Loucy (cell line): ENCODE measurements around the gene ACOT12.

Source experiments
- H2AFZ ChIP-seq: fragments of 200-600 bp; sonication (generic); 2 replicates; pipeline ENCODE4 v1.6.0; 2016; ENCODE audit warnings: antibody characterized with exemption, mild to moderate bottlenecking, low read length, moderate library complexity
- H3F3A ChIP-seq: fragments of 200-600 bp; 2 replicates; pipeline ENCODE4 v1.6.0; 2016; ENCODE audit warnings: antibody characterized with exemption, low read depth, mild to moderate bottlenecking
- H3K27me3 ChIP-seq: fragments of 200-600 bp; sonication (generic); 2 replicates; pipeline ENCODE4 v1.6.1; 2014; ENCODE audit warnings: low read length, mild to moderate bottlenecking; ENCODE audit not compliant: insufficient read depth, poor library complexity, severe bottlenecking
- H3K36me3 ChIP-seq: fragments of 200-600 bp; sonication (generic); 2 replicates; pipeline ENCODE4 v1.6.1; 2016; ENCODE audit warnings: low read length; ENCODE audit not compliant: insufficient read depth
- H3K4me1 ChIP-seq: fragments of 200-600 bp; sonication (generic); 2 replicates; pipeline ENCODE4 v1.5.1; 2014; ENCODE audit warnings: low read length, mild to moderate bottlenecking; ENCODE audit not compliant: insufficient read depth, poor library complexity, severe bottlenecking
- H3K4me2 ChIP-seq: fragments of 200-600 bp; sonication (generic); 2 replicates; pipeline ENCODE4 v1.6.0; 2014; ENCODE audit warnings: antibody characterized with exemption, low read length, low read depth, mild to moderate bottlenecking; ENCODE audit not compliant: poor library complexity, severe bottlenecking
- H3K4me3 ChIP-seq: fragments of 200-600 bp; sonication (generic); 2 replicates; pipeline ENCODE4 v1.5.1; 2014; ENCODE audit warnings: low read length, mild to moderate bottlenecking, mixed read lengths; ENCODE audit not compliant: poor library complexity, severe bottlenecking
- H3K79me2 ChIP-seq: fragments of 200-600 bp; sonication (generic); 2 replicates; pipeline ENCODE4 v1.6.1; 2014; ENCODE audit warnings: low read length; ENCODE audit not compliant: insufficient read depth
- H3K9ac ChIP-seq: fragments of 200-600 bp; sonication (generic); 2 replicates; pipeline ENCODE4 v1.6.0; 2014; ENCODE audit warnings: mild to moderate bottlenecking, low read depth, low read length, moderate library complexity; ENCODE audit not compliant: poor library complexity, severe bottlenecking
- H3K9me2 ChIP-seq: fragments of 200-600 bp; sonication (generic); replicated peaks from 2 replicates; pipeline ENCODE4 v1.6.1; 2016; ENCODE audit warnings: low read depth, low read length, mixed read lengths
- H3K9me3 ChIP-seq: fragments of 200-600 bp; sonication (generic); 2 replicates; pipeline ENCODE4 v1.6.1; 2014; ENCODE audit warnings: mild to moderate bottlenecking, antibody characterized with exemption, low read length, low read depth; ENCODE audit not compliant: insufficient read depth
- H4K20me1 ChIP-seq: fragments of 200-600 bp; sonication (generic); 2 replicates; pipeline ENCODE4 v1.6.0; 2014; ENCODE audit warnings: antibody characterized with exemption, low read length, mild to moderate bottlenecking; ENCODE audit not compliant: insufficient read depth, poor library complexity, severe bottlenecking
- CTCF ChIP-seq: fragments of 200-600 bp; sonication (generic); conservative IDR thresholded peaks from 2 replicates; pipeline ENCODE4 v1.5.1; 2014; ENCODE audit warnings: mild to moderate bottlenecking, antibody characterized with exemption, low read length
- EZH2phosphoT487 ChIP-seq: fragments of 200-600 bp; IDR thresholded peaks from 2 replicates; pipeline ENCODE4 v1.6.1; 2018; ENCODE audit warnings: antibody characterized with exemption, mild to moderate bottlenecking, moderate library complexity, borderline replicate concordance

Gene ACOT12

GRCh38 chr5:81350507-81350906 lies 43.4 kb downstream of the ACOT12 start:
- H3K9ac ChIP-seq = no peak overlapping the region
- no peaks in the 10 kb centered on the region for H3K4me1 ChIP-seq
- H4K20me1 ChIP-seq = no peaks in the 10 kb centered on the region
- H3F3A ChIP-seq = no peaks in the 10 kb centered on the region
- no peak overlapping the region for H2AFZ ChIP-seq
- H3K9me2 ChIP-seq = no peaks in the 10 kb centered on the region
- no peaks in the 10 kb centered on the region for H3K27me3 ChIP-seq
- no peak overlapping the region for H3K4me2 ChIP-seq
- no peak overlapping the region for H3K4me3 ChIP-seq
- H3K79me2 ChIP-seq = no peaks in the 10 kb centered on the region
- no peaks in the 10 kb centered on the region for H3K36me3 ChIP-seq
- TF ChIP-seq CTCF (no peak), EZH2phosphoT487 (no peak)
- no peaks in the 10 kb centered on the region for H3K9me3 ChIP-seq

- TF ChIP-seq EZH2phosphoT487 (no peak), CTCF (no peak)
- Histone ChIP-seq H3K79me2 (no peaks in the 10 kb centered on the region), H3K4me3 (no peak overlapping the region), H3K27me3 (no peaks in the 10 kb centered on the region), H3F3A (no peaks in the 10 kb centered on the region), H3K9me2 (no peaks in the 10 kb centered on the region), H3K36me3 (no peaks in the 10 kb centered on the region), H3K9me3 (no peaks in the 10 kb centered on the region), H3K4me2 (no peak overlapping the region), H4K20me1 (no peaks in the 10 kb centered on the region), H2AFZ (no peak overlapping the region), H3K4me1 (no peaks in the 10 kb centered on the region), H3K9ac (no peak overlapping the region)
These were observed 44.8 kb downstream of the ACOT12 start for GRCh38 chr5:81349161-81349560.

GRCh38 chr5:81345411-81346003 lies 48.4 kb downstream of the ACOT12 start:
- TF ChIP-seq EZH2phosphoT487 (no peak), CTCF (no peak)
- Histone ChIP-seq H3F3A (no peaks in the 10 kb centered on the region), H3K9me2 (no peaks in the 10 kb centered on the region), H3K4me3 (no peak overlapping the region), H3K4me2 (no peak overlapping the region), H3K4me1 (no peaks in the 10 kb centered on the region), H3K9ac (no peak overlapping the region), H3K27me3 (no peaks in the 10 kb centered on the region), H3K36me3 (no peaks in the 10 kb centered on the region), H2AFZ (no peak overlapping the region), H4K20me1 (no peaks in the 10 kb centered on the region), H3K9me3 (no peaks in the 10 kb centered on the region), H3K79me2 (no peaks in the 10 kb centered on the region)
